OCI-LY7 (cell line): ENCODE results near the gene PLXNB2. TPM values are rescaled to one million over a fixed set of nuclear protein-coding genes. Genes with fewer than 3 reads are reported as not detected.
A peak's percentile ranks its signal among the peaks of the same experiment; 100 is the strongest.

ENCODE experiments used
- BruUV-seq: library from RNA; stranded (reverse); fragments of 400-500 nt; replicated peaks from 2 replicates; lab custom pipeline; 2021; lab: Mats Ljungman, UMichigan
- CTCF ChIA-PET: fragments of 300-600 bp; sonication (Branson Sonifier 250); formaldehyde crosslinking; loops from one replicate; lab custom pipeline; 2022; ENCODE audit warnings: antibody characterized with exemption; ENCODE audit not compliant: unreplicated experiment; lab: Charles Lee
- POLR2A ChIA-PET: fragments of 300-600 bp; sonication (Branson Sonifier 250); formaldehyde crosslinking; loops from one replicate; lab custom pipeline; 2022; ENCODE audit warnings: antibody characterized with exemption; lab: Charles Lee
- DNase-seq: peaks from one replicate; pipeline ENCODE4 v3.0.0-alpha.2; 2015; ENCODE audit warnings: low spot score
- H2AFZ ChIP-seq: fragments of 200-600 bp; sonication (generic), shearing (Covaris generic); 2 replicates; pipeline ENCODE4 v1.6.1; 2014; ENCODE audit warnings: mild to moderate bottlenecking, antibody characterized with exemption, low read length, moderate library complexity
- H3K27ac ChIP-seq: fragments of 200-600 bp; sonication (generic); 2 replicates; pipeline ENCODE4 v1.5.1; 2014; ENCODE audit warnings: mixed run types, low read depth, mild to moderate bottlenecking, moderate library complexity, low read length, inconsistent platforms; ENCODE audit not compliant: poor library complexity, severe bottlenecking
- H3K36me3 ChIP-seq: fragments of 200-600 bp; sonication (generic); 2 replicates; pipeline ENCODE4 v1.6.1; 2014; ENCODE audit warnings: mild to moderate bottlenecking, antibody characterized with exemption, low read length, moderate library complexity, mixed read lengths; ENCODE audit not compliant: insufficient read depth
- H3K4me1 ChIP-seq: fragments of 200-600 bp; sonication (generic); 2 replicates; pipeline ENCODE4 v1.5.1; 2014; ENCODE audit warnings: mild to moderate bottlenecking, low read length; ENCODE audit not compliant: insufficient read depth, poor library complexity, severe bottlenecking
- H3K4me2 ChIP-seq: fragments of 200-600 bp; sonication (generic); 2 replicates; pipeline ENCODE4 v1.6.1; 2014; ENCODE audit warnings: mild to moderate bottlenecking, low read length
- H3K4me3 ChIP-seq: fragments of 200-600 bp; sonication (generic); 2 replicates; pipeline ENCODE4 v1.5.1; 2014; ENCODE audit warnings: mild to moderate bottlenecking, low read depth, low read length; ENCODE audit not compliant: poor library complexity, severe bottlenecking
- H3K79me2 ChIP-seq: fragments of 200-600 bp; sonication (generic); 2 replicates; pipeline ENCODE4 v1.6.1; 2016; ENCODE audit warnings: low read depth, mild to moderate bottlenecking, low read length, moderate library complexity, mixed read lengths; ENCODE audit not compliant: insufficient read depth
- H3K9me2 ChIP-seq: fragments of 200-600 bp; sonication (generic); 2 replicates; pipeline ENCODE4 v1.6.1; 2016; ENCODE audit warnings: mild to moderate bottlenecking, low read length, mixed read lengths; ENCODE audit not compliant: insufficient read depth
- H3K9me3 ChIP-seq: fragments of 200-600 bp; sonication (generic); 2 replicates; pipeline ENCODE4 v1.6.1; 2014; ENCODE audit warnings: mild to moderate bottlenecking, mixed run types, low read length, mixed read lengths
- H4K20me1 ChIP-seq: fragments of 200-600 bp; sonication (generic); 2 replicates; pipeline ENCODE4 v1.6.1; 2014; ENCODE audit warnings: mild to moderate bottlenecking, antibody characterized with exemption, low read length, moderate library complexity, mixed read lengths; ENCODE audit not compliant: insufficient read depth
- EZH2phosphoT487 ChIP-seq: fragments of 200-600 bp; sonication (generic); IDR thresholded peaks from 2 replicates; pipeline ENCODE4 v1.6.1; 2018; ENCODE audit warnings: low read depth, borderline replicate concordance, mild to moderate bottlenecking, mixed run types, antibody characterized with exemption, low read length, moderate library complexity, mixed read lengths
- intact Hi-C: fragments of 100-400 bp; cut with micrococcal nuclease; formaldehyde crosslinking; loops from one replicate; pipeline ENCODE4 v1.10.0; 2022; ENCODE audit not compliant: unreplicated experiment
- total RNA-seq, 2 experiments: library from RNA; depleted of rRNA in 1 of 2; stranded (reverse); fragments of >200 nt in 1 of 2; shearing (Covaris generic) in 1 of 2; gene quantifications; 2 replicates each; pipeline ENCODE4 v1.2.3, GENCODE V29; 2014 to 2022
- TF ChIP-seq, protein P1 (sequence below): fragments of 200-600 bp; sonication (generic); conservative IDR thresholded peaks from 2 replicates; pipeline ENCODE4 v1.5.1; 2014; ENCODE audit warnings: mild to moderate bottlenecking, antibody characterized with exemption, low read length, moderate library complexity, mixed read lengths

The PLXNB2 gene
- total RNA-seq, 2 experiments from 2014 or later: 10.7 to 39.2 TPM

DNA sequence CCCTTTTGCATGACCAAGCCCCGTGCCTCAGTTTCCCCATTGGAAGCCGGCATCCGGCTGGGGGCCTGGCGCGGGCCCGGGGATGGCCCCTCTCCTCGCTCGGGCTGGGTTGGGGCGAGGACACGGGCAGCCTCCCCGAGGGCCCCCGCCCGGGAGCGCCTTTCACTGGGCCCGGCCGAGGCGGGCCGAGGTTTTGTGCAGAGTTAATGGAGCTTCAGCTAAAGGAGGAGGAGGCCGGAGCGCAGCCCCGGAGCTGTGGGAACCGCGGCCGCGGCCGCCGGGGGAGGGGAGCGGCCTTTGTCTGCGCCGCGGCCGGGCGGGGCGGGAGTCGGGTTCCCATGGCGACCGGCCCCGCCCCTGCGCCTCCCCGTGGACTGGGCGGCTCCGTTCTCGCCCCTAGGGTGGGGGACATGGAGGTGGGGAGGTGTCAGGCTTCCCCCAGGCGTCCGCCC, 35.9 kb downstream of the PLXNB2 start:
- BruUV-seq: no TSS peak
- Histone ChIP-seq H3K4me1 (peaks cover 44% of the 10 kb centered on the region), H3K9me3 (peaks cover 5% of the 10 kb centered on the region; the same call in 1 of the 2 replicates), H3K4me3 (peak overlapping the region; percentile 73), H3K27ac (no peak overlapping the region), H4K20me1 (no peaks in the 10 kb centered on the region), H3K79me2 (no peaks in the 10 kb centered on the region), H2AFZ (no peak overlapping the region), H3K36me3 (peaks cover 16% of the 10 kb centered on the region; the same call in 1 of the 2 replicates), H3K4me2 (peak overlapping the region; percentile 79), H3K9me2 (no peaks in the 10 kb centered on the region)
- no peak for TF ChIP-seq EZH2phosphoT487
- TF ChIP-seq, protein P1, sequence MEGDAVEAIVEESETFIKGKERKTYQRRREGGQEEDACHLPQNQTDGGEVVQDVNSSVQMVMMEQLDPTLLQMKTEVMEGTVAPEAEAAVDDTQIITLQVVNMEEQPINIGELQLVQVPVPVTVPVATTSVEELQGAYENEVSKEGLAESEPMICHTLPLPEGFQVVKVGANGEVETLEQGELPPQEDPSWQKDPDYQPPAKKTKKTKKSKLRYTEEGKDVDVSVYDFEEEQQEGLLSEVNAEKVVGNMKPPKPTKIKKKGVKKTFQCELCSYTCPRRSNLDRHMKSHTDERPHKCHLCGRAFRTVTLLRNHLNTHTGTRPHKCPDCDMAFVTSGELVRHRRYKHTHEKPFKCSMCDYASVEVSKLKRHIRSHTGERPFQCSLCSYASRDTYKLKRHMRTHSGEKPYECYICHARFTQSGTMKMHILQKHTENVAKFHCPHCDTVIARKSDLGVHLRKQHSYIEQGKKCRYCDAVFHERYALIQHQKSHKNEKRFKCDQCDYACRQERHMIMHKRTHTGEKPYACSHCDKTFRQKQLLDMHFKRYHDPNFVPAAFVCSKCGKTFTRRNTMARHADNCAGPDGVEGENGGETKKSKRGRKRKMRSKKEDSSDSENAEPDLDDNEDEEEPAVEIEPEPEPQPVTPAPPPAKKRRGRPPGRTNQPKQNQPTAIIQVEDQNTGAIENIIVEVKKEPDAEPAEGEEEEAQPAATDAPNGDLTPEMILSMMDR: peak; percentile 38; the same call in 1 of the 2 replicates
- ChIA-PET POLR2A (interaction anchor here (0.6 kb wide), 1 partner anchor 224 kb away, joined by 4 read pairs; no protein-coding TSS in a partner anchor), CTCF (no interaction called here)
- intact Hi-C loops: loop anchor here (5.0 kb wide), 1 partner anchor 236 kb away; the partner anchor contains the start of genes LMF2 and NCAPH2
- DNase-seq: peak; percentile 73

DNA sequence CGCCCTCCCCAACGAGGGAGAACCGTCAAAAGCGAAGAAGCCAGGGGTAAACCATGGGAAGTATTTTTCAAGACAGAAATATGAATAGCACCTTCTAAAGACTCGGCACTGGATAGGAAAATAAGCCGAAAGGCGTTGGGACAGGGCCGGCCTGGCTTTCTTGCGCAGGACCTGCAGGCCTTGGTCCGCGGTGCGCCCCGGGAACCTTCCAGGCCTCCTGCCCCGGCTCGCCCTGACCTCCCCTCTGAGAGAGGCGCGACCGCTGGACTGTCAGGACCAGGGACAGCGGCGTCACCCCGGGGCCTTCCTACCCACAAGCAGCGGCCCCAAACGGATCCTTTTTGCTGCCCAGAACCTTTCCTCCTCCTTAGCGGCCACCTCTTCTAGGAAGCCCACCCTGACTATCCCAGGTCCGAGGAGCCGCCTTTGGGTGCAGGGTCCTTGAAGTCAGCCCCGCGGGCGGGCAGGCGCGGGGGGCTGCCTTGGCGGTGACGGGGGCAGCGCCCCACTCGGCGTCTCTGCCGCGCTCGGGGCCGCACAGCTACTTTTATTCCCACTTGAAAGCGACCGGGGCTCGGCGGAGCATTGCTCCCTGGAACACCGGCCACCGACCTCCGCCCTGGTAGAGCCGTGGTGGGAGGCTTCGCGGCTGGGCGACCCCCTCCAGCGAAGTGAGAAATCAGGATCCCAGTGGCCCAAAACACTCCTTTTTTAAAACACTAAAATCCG, 36.6 kb downstream of the PLXNB2 start:
- POLR2A ChIA-PET: interaction anchor here (0.6 kb wide), 2 partner anchors 11 to 224 kb away, joined by 3 to 4 read pairs; no protein-coding TSS in a partner anchor
- DNase-seq: peak; percentile 41
- BruUV-seq: no TSS peak

DNA sequence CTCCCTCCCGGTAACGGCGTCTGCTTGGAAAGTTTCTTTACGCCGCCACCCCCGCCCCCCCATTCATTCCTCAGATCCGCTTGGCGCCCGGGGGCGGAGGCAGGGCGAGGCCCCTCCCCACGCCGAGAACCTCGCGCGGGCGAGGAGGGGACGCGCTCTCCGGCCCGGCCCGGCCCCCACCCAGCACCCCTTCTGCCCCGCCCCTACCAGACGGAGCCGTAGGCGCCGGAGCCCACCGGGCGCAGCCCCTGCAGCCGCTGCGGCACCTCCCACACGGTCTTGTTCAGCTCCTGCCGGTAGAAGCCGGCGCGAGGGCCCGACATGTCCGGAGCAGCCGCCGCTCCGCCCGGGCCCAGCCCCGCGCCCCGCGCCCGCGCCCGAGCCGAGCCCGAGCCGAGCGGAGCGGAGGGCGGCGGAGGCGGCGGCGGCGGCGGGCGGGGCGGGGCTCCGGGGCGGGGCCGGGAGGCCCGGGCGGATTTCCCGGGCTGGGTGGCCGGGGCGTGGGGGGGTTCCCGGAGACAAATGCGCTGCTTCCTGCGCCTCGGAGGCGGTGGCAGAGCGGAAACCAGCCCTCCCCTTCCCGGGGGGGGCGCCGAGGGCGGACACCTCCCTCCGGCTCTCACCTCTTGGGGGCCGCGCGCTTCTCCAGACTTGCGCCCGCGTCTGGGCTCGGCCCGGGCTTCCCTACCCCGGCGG, 37.3 kb downstream of the PLXNB2 start, which contains the start of gene MAPK11:
Gene MAPK11 (minus strand): TSS at position 411 of the 696 bp plus-strand sequence. CDS start 88 bp downstream, at position 323.
- DNase-seq: peak; percentile 76
- Histone ChIP-seq H3K4me1 (peaks cover 40% of the 10 kb centered on the region), H3K4me2 (peak within 1 kb of the TSS; percentile 94), H3K36me3 (peaks cover 2% of the 10 kb centered on the region; the same call in 1 of the 2 replicates), H3K4me3 (peak within 1 kb of the TSS; percentile 73), H3K79me2 (no peaks in the 10 kb centered on the region), H2AFZ (peak within 1 kb of the TSS; percentile 20; the same call in 1 of the 2 replicates), H4K20me1 (no peaks in the 10 kb centered on the region), H3K27ac (peak within 1 kb of the TSS; percentile 44), H3K9me2 (no peaks in the 10 kb centered on the region), H3K9me3 (no peaks in the 10 kb centered on the region)
- TF ChIP-seq, protein P1: no peak
- TF ChIP-seq EZH2phosphoT487: no peak
- intact Hi-C loops: loop anchor here (5.0 kb wide), 1 partner anchor 237 kb away; the partner anchor contains the start of genes LMF2 and NCAPH2
- CTCF ChIA-PET: no interaction called here
- no TSS peak for BruUV-seq
- POLR2A ChIA-PET: no interaction called here

More for the DNA sequence above, 36.6 kb downstream of the PLXNB2 start:
- TF ChIP-seq EZH2phosphoT487: no peak
- Histone ChIP-seq H2AFZ (no peak overlapping the region), H3K79me2 (no peaks in the 10 kb centered on the region), H3K27ac (peak overlapping the region; percentile 38), H3K9me3 (peaks cover 1% of the 10 kb centered on the region; the same call in 1 of the 2 replicates), H4K20me1 (no peaks in the 10 kb centered on the region), H3K4me1 (peaks cover 40% of the 10 kb centered on the region), H3K9me2 (no peaks in the 10 kb centered on the region), H3K4me3 (peak overlapping the region; percentile 73), H3K36me3 (peaks cover 9% of the 10 kb centered on the region; the same call in 1 of the 2 replicates), H3K4me2 (peak overlapping the region; percentile 79)
- intact Hi-C loops: loop anchor here (5.0 kb wide), 1 partner anchor 236 kb away; the partner anchor contains the start of genes LMF2 and NCAPH2
- CTCF ChIA-PET: no interaction called here
